Non-pigmented ciliary epithelial cell (primary cell): ENCODE measurements around the gene ARPC3.
"Not testable (repeated sequence)": the region's sequence is repeated elsewhere in the genome, so short reads cannot be mapped to it uniquely, and the experiment has no call there.

ENCODE experiments used
- DNase-seq: peaks from one replicate; pipeline ENCODE4 v3.0.0-alpha.2; 2010; ENCODE audit warnings: low read depth

ARPC3 gene

DNA sequence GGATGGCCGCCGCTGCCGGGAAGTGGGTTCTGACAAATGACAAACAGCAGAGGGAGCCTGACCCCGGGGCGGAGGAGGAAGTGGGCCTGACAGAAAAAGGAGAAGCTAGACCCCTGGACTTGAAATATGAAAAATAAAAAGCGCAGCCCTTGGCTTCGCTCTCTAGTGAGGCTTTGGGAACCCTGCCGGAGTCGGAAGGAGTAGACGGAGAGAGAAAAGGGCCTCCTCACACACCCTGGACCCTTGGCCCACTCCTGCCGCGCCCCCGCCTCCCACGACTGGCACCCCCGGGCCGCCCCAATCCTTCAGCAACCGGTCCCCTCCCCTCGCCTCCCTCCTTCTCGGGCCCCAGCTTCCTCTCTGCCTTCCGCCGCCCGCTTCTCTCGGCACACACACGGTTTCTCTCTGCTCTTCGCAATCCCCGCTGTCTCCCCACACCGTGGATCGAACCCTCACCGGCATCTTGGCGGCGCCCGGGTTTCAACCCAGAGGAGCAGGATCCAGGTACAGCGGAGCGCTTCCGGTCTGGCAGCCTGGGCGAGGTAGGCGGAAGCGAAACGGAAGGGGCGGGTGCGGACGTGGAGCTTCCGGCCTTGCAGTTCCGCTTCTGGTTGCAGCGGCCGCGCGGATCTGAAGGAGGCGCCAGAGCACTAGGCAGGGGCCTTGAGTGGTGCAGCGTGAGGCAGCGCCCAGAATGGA, at the start of gene ARPC3:
Gene ARPC3, minus strand, starts transcription at position 539 of the 699 bp plus-strand sequence. Its CDS starts 77 bp downstream, at position 462.
- peak; percentile 70 for DNase-seq

DNA sequence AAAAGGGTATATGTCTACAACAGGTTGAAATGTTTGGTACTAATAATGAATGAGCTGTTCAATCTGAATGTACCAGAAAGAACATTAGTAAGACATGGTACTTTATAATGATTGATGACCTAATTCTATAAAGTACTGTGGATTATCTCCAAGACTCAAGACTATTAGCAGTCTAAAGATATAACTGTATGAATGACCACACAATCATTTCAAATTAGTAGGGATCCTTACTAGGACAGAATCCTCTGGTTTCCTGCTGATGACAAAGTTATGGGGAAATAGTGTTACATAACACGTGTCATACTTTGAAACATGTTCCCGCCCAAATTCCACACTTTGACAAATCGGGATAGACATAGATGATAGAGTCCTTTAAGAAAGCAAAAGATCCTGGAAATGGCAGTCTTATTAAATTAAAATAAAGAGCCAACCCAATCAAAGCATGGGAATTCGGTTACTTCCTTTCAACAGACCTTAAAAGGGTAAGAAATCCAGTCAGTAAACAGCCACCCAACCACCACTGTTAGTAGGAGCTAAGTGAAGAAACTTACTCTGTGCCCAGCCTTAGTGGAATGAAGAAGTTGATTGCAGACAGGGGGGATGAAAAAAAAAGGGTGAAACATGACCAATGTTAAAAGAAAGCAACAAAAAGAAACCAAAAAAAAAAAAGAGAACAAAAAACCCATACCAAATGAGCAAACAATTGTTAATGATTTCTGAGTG, 49.0 kb upstream of the ARPC3 start:
- no peak for DNase-seq

DNA sequence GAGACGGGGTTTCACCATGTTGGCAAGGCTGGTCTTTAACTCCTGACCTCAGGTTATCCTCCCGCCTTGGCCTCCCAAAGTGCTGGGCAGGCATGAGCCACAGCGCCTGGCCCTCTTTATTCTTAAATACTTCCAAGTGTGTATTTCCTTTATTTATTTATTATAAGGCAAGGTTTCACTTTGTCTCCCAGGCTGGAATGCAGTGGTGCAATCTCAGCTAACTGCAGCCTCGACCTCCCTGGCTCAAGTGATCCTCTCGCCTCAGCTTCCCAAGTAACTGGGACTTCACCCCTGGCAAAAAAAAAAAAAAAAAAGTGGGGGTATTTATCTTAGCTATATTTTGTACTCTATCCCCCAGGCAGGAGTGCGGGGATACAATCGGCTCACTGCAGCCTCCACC, 25.3 kb upstream of the ARPC3 start:
- no peak for DNase-seq

DNA sequence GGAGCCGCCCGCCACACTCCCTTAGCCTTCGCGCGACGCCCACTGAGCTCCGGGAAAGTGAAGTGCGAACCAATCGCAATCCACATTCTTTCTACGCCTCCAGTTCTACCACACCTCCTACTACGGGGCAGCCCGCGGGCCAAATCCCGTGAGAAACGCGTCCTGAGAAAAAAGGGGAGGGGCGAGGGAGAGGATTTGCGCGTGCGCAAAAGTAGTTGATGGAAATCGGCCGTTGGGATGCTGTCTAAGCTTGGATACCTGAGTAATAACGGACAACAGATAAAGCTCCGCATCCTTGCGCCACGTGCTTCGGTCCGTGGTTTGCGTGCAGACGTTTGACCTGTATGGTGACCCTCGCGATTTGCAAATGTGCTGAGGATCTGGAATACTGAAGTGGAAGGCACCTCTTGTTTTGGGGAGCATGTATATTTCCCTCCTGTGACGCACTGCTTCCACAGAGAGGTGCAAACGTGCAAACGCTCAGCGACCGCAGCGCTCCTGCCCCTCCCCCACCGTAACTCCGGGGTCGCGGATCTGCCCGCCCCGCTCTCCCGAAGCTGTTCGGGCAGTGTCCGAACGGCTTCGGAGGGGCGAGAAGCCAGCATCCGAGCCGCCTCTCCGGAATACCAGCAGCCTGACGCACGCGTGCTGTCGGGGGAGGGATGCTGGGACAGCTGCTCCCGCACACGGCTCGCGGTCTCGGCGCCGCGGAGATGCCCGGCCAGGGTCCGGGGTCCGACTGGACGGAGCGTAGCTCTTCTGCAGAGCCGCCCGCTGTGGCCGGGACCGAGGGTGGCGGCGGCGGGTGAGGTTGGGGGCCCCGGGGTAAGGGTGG, 18.3 kb upstream of the ARPC3 start, which contains the start of the genes FAM216A and GPN3:
Gene FAM216A, plus strand, starts transcription at position 632 of the 835 bp plus-strand sequence. Its CDS starts 31 bp downstream, at position 663.
Gene GPN3, minus strand, starts transcription at position 44 of the 835 bp plus-strand sequence. CDS start 54 bp downstream, outside the sequence.
- DNase-seq, result peak; percentile 92

- DNase-seq, result no peak
These were observed 17.7 kb upstream of the ARPC3 start for GRCh38 chr12:110467847-110468213.

- DNase-seq, result no peak
These were observed 16.7 kb upstream of the ARPC3 start for GRCh38 chr12:110466791-110467190.

- not testable (repeated sequence) for DNase-seq
These were observed 15.6 kb upstream of the ARPC3 start for GRCh38 chr12:110465765-110466164.

- no peak for DNase-seq
These were observed 14.9 kb upstream of the ARPC3 start for GRCh38 chr12:110465024-110465423.

DNA sequence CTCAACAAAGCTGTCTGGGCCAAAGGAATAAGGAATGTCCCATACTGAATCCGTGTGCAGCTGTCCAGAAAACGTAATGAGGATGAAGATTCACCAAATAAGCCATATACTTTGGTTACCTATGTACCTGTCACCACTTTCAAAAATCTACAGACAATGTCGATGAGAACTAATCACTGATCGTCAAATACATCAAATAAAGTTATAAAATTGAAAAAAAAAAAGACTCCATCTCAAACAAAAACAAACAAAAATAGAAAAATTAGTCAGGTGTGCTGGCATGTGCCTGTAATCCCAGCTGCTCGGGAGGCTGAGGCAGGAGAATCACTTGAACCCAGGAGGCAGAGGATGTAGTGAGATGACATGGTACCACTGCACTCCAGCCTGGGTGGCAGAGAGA, 11.1 kb upstream of the ARPC3 start:
- DNase-seq, result not testable (repeated sequence)

- DNase-seq, result no peak
These were observed 8.6 kb upstream of the ARPC3 start for GRCh38 chr12:110458756-110459155.

GRCh38 chr12:110453569-110454296, 3.6 kb upstream of the ARPC3 start:
- no peak for DNase-seq

GRCh38 chr12:110451263-110451662, 1.1 kb upstream of the ARPC3 start:
- DNase-seq, result no peak

GRCh38 chr12:110444455-110444854, 5.7 kb downstream of the ARPC3 start:
- no peak for DNase-seq

DNA sequence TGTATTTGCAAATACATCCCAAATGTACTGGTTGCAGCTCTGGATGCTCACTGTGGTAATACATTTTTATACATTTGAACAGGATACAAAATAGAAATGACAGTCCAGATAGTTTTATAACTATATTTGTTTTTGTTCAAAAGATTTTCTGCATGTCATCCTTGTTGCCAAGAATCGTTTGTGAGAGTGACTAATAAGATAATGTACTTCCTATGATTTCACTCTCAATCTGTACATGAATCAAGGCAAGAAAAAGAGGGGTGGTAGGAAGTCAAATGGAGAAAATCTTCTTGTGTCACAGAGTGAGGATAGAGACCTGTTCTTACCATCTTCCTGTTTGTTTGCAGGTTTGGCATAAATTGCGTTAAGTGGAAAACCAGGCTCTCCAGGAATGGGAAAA, 13.9 kb downstream of the ARPC3 start:
- peak; percentile 28 for DNase-seq

GRCh38 chr12:110431957-110432587, 18.1 kb downstream of the ARPC3 start:
- no peak for DNase-seq

DNA sequence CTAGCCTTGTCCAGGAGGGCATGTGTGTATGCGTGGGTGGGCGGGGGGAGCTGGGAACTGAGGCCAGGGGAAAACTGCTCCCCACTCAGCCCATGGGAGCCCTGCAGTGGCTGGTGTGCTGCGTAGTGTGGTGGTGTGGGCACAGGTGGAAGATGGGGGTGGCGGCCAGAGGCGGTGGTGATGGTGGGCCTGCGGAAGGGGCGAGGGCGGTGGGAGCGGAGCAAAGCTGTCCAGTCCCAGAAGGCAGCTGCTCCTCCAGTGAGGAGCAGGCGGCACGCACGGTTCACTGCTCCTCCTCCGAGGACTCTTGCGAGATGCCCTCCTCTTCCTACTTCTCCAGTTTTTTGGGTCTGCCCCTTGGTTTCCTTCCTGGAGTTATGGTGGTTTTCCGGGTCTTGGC, 20.5 kb downstream of the ARPC3 start:
- not testable (repeated sequence) for DNase-seq

DNA sequence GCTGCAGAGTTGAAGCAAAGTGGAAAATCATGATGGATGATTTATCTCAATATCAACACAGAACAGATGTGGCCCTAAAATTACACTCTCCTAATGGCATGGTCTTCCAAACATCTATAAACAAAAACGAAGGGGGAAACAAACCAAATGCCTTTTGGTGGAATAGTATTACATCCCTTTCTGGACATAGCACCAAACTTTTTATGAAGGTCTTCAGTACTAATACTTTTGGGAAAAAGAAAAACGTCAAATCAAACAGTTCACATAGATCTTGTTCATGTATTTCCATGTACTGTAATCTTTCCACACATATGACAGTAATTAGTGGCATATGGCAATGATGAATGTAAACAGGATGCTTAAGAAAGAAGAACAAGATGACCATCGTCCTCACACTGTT, 23.7 kb downstream of the ARPC3 start:
- DNase-seq, result no peak

- DNase-seq, result no peak
These were observed 25.9 kb downstream of the ARPC3 start for GRCh38 chr12:110424237-110424636.

DNA sequence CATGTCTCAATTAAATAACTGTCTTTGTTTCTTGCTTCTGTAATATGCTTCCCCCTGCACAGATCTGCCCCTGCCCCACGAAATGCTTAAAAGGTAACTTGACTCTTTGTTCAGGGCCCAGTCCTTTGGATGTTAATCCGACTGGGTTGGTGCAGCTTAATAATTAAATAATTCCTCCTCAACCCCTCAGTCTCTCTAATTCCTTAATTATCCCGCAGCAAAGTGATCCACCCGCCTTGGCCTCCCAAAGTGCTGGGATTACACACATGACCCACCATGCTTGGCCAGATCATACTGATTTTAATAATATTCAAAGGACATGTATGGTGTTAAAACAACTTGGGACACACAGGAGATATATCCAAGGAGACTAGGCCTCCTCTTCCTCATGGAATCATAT, 28.4 kb downstream of the ARPC3 start:
- DNase-seq, result no peak

GRCh38 chr12:110421159-110421661, 28.9 kb downstream of the ARPC3 start:
- DNase-seq, result no peak

DNA sequence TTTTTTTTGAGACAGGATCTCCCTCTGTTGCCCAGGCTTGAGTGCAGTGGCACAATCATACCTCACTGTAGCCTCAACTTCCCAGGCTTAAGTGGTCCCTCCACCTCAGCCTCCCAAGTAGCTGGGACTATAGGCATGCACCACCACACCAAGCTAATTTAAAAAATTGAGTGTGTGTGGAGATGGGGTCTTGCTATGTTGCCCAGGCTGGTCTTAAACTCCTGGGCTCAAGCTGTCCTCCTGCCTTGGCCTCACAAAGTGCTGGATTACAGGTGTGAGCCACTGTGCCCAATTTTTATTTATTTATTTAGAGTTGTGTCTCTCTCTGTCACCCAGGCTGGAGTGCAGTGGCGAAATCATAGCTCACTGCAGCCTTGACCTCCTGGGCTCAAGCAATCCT, 29.5 kb downstream of the ARPC3 start:
- DNase-seq, result not testable (repeated sequence)
